Endodermal cell (in vitro differentiated cells): ENCODE measurements around the gene ACSL5. TPM values are rescaled to one million over a fixed set of nuclear protein-coding genes. Genes with fewer than 3 reads are reported as not detected.
A peak's percentile ranks its signal among the peaks of the same experiment; 100 is the strongest.

Experiments used
- DNase-seq: peaks from one replicate; pipeline ENCODE4 v3.0.0-alpha.2; 2017
- H3K27ac ChIP-seq: 2 replicates; pipeline ENCODE4 v1.5.1; 2013; ENCODE audit warnings: mild to moderate bottlenecking, low read depth, low read length, moderate library complexity
- H3K27me3 ChIP-seq: 2 replicates; pipeline ENCODE4 v1.6.1; 2013; ENCODE audit warnings: mild to moderate bottlenecking, low read length, moderate library complexity; ENCODE audit not compliant: insufficient read depth, control insufficient read depth, poor library complexity, severe bottlenecking
- H3K36me3 ChIP-seq: 2 replicates; pipeline ENCODE4 v1.7.0; 2013; ENCODE audit warnings: mild to moderate bottlenecking, low read length, moderate library complexity; ENCODE audit not compliant: control insufficient read depth, insufficient read depth
- H3K4me1 ChIP-seq: one replicate; pipeline ENCODE4 v1.7.0; 2013; ENCODE audit warnings: low read length; ENCODE audit not compliant: control insufficient read depth, insufficient read depth
- H3K4me3 ChIP-seq: 2 replicates; pipeline ENCODE4 v1.5.1; 2013; ENCODE audit warnings: mild to moderate bottlenecking, low read length, moderate library complexity
- H3K9ac ChIP-seq: 2 replicates; pipeline ENCODE4 v1.6.1; 2013; ENCODE audit warnings: mild to moderate bottlenecking, low read length, moderate library complexity; ENCODE audit not compliant: poor library complexity, severe bottlenecking; ENCODE audit errors: extremely low read depth
- H3K9me3 ChIP-seq: 2 replicates; pipeline ENCODE4 v1.6.1; 2013; ENCODE audit warnings: mild to moderate bottlenecking, low read length, moderate library complexity; ENCODE audit not compliant: control insufficient read depth
- H3K27ac Mint-ChIP-seq: 2 replicates; pipeline ENCODE4 v1.8.0; 2020; ENCODE audit warnings: mixed read lengths
- H3K27me3 Mint-ChIP-seq: 2 replicates; pipeline ENCODE4 v1.8.0; 2021; ENCODE audit warnings: mild to moderate bottlenecking, mixed read lengths; ENCODE audit not compliant: insufficient read depth
- H3K36me3 Mint-ChIP-seq: 2 replicates; pipeline ENCODE4 v1.8.0; 2020; ENCODE audit warnings: low read depth, mixed read lengths
- H3K4me1 Mint-ChIP-seq: 2 replicates; pipeline ENCODE4 v1.8.0; 2020; ENCODE audit warnings: mixed read lengths
- H3K4me3 Mint-ChIP-seq: 2 replicates; pipeline ENCODE4 v1.8.0; 2020; ENCODE audit warnings: mild to moderate bottlenecking, moderate library complexity, mixed read lengths
- H3K9me3 Mint-ChIP-seq: 2 replicates; pipeline ENCODE4 v1.8.0; 2020; ENCODE audit warnings: mild to moderate bottlenecking, mixed read lengths
- WGBS, 2 experiments: methylation state at CpG; one replicate each; pipeline versions ENCODE4 v1.1.5 to v1.1.7; 2013; ENCODE audit warnings: missing lambda C conversion rate in 2 of 2, mixed read lengths in 1 of 2; ENCODE audit not compliant: insufficient coverage in 1 of 2, insufficient read length in 1 of 2; 5-methylcytosine and 5-hydroxymethylcytosine counted together
- total RNA-seq, 2 donors: library from RNA; stranded (reverse); fragmentation: NEBNext Ultra II Directional in 1 of 2; extraction: Animal tissue kit (Norgen Biotek cat#: 25700) in 1 of 2; gene quantifications; 2 replicates in 1 of 2; 3 replicates in 1 of 2; pipeline ENCODE4 v1.2.1, GENCODE V29; 2021
- TF ChIP-seq, protein P1 (sequence below): fragments of 200-600 bp; sonication (generic); conservative IDR thresholded peaks from 2 replicates; pipeline ENCODE4 v1.5.0; 2021; ENCODE audit warnings: antibody characterized with exemption, mild to moderate bottlenecking

The ACSL5 gene
- total RNA-seq, 2 donors from 2014 or later: not detected

DNA sequence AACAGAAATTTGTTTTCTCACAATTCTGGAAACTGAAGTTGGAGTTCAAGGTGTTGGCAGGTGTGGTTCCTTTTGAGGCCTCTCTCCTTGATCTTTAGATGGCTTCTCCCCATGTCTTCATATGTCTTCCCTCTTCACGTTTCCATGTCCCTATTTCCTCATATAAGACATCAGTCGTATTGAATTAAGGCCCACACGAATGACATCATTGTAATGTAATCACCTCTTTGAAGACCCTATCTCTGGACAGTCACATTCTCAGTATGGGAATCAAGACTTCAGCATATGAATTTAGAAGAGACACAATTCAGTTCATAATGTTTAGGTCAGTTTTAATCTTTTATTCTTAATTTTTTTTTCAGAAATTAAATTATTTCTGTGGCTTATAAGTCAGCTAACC lies 92.9 kb downstream of the ACSL5 start:
- Histone ChIP-seq H3K9me3 (peaks cover 12% of the 10 kb centered on the region), H3K4me1 (no peaks in the 10 kb centered on the region), H3K27me3 (no peaks in the 10 kb centered on the region), H3K9ac (no peak overlapping the region), H3K4me3 (no peak overlapping the region), H3K27ac (no peak overlapping the region), H3K36me3 (peaks cover 42% of the 10 kb centered on the region)
- H3K9me3 Mint-ChIP-seq: peaks cover 3% of the 10 kb centered on the region
- H3K27ac Mint-ChIP-seq: no peak overlapping the region
- peaks cover 37% of the 10 kb centered on the region for H3K36me3 Mint-ChIP-seq
- TF ChIP-seq, protein P1, sequence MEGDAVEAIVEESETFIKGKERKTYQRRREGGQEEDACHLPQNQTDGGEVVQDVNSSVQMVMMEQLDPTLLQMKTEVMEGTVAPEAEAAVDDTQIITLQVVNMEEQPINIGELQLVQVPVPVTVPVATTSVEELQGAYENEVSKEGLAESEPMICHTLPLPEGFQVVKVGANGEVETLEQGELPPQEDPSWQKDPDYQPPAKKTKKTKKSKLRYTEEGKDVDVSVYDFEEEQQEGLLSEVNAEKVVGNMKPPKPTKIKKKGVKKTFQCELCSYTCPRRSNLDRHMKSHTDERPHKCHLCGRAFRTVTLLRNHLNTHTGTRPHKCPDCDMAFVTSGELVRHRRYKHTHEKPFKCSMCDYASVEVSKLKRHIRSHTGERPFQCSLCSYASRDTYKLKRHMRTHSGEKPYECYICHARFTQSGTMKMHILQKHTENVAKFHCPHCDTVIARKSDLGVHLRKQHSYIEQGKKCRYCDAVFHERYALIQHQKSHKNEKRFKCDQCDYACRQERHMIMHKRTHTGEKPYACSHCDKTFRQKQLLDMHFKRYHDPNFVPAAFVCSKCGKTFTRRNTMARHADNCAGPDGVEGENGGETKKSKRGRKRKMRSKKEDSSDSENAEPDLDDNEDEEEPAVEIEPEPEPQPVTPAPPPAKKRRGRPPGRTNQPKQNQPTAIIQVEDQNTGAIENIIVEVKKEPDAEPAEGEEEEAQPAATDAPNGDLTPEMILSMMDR: no peak
- H3K27me3 Mint-ChIP-seq: no peaks in the 10 kb centered on the region
- H3K4me1 Mint-ChIP-seq: peaks cover under 1% of the 10 kb centered on the region
- H3K4me3 Mint-ChIP-seq: no peak overlapping the region
- WGBS, 2 experiments: 84 to 92% methylated on average over 3 of the region's 3 CpGs
- no peak for DNase-seq

DNA sequence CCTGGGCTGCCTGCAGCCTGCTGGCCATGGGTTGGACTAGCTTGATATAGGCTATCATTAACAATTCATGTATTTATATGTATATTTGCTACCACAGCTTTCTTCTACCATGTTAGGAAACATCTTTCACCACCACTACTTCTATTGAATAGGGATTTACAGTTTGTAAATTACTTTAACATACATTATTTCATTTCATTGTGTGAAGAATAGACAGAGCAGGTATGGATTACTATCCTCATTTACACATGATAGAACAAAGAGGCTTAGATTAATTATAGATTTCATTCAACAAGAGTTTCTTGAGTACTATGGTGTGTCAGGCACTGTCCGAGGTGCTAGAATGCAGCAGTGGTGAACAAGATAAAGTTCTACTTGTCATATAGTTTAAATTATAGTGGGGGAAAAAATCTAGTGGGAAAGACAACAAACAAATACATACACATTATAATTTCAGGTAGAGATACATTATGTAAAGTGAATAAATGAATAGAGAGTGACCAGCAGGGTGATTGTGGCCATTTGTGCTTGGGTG lies 93.7 kb downstream of the ACSL5 start:
- TF ChIP-seq, protein P1: no peak
- no CpG with 5 or more reads among the region's 1 CpG for WGBS, 2 experiments

DNA sequence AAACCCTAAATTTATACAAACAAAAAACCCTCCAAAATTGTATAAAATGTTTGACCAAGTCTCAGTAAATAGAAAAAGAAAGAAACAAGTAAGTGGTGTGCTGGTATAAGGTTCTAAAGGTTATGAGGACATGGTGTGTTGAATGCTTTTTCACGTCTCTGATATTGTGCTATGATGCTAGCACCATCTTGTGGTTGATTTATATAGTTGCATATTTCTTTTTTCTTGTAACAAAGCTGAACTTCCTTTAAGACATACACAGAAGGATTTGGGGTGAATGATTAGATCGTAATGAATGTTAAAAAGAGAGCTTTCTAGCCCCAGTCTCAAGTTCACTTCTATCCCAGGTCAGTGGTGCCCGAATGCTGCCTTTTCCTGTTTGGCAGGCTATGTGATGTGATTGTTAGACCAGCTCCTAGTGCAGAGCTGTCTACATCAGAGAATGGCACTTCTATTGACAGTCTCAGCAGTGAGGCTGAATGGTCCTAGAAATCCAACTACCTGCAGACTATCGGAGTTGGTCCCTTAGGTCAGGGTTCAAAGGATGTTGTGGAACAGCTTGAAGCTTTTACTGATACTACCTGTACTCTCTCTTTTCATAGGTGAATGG lies 98.1 kb downstream of the ACSL5 start:
- H3K4me1 ChIP-seq: no peaks in the 10 kb centered on the region
- Mint-ChIP-seq H3K27me3 (no peaks in the 10 kb centered on the region), H3K9me3 (no peaks in the 10 kb centered on the region), H3K4me3 (no peak overlapping the region), H3K27ac (no peak overlapping the region), H3K4me1 (peaks cover 4% of the 10 kb centered on the region), H3K36me3 (peaks cover 13% of the 10 kb centered on the region)
- H3K9me3 ChIP-seq: no peaks in the 10 kb centered on the region
- peaks cover 15% of the 10 kb centered on the region for H3K36me3 ChIP-seq
- no peak overlapping the region for H3K27ac ChIP-seq
- H3K4me3 ChIP-seq: no peak overlapping the region
- TF ChIP-seq, protein P1: peak; percentile 81
- no peaks in the 10 kb centered on the region for H3K27me3 ChIP-seq
- H3K9ac ChIP-seq: no peak overlapping the region
- DNase-seq: peak; percentile 65
- 55 to 66% methylated on average over 2 to 4 of the region's 4 CpGs for WGBS, 2 experiments

More for the DNA sequence above, 93.7 kb downstream of the ACSL5 start:
- Histone ChIP-seq H3K9ac (no peak overlapping the region), H3K36me3 (peaks cover 37% of the 10 kb centered on the region), H3K4me1 (no peaks in the 10 kb centered on the region), H3K4me3 (no peak overlapping the region), H3K27ac (no peak overlapping the region), H3K9me3 (peaks cover 12% of the 10 kb centered on the region), H3K27me3 (no peaks in the 10 kb centered on the region)
- H3K4me3 Mint-ChIP-seq: no peak overlapping the region
- H3K27ac Mint-ChIP-seq: no peak overlapping the region
- DNase-seq: no peak
- H3K4me1 Mint-ChIP-seq: peaks cover 4% of the 10 kb centered on the region
- peaks cover 34% of the 10 kb centered on the region for H3K36me3 Mint-ChIP-seq
- H3K27me3 Mint-ChIP-seq: no peaks in the 10 kb centered on the region
- H3K9me3 Mint-ChIP-seq: peaks cover 3% of the 10 kb centered on the region
